Fibroblast of mammary gland (primary cell): ENCODE results near the gene ZMYND11.
"Not testable (repeated sequence)": the region's sequence is repeated elsewhere in the genome, so short reads cannot be mapped to it uniquely, and the experiment has no call there.

Source experiments
- DNase-seq: peaks from one replicate; pipeline ENCODE4 v3.0.0-alpha.2; 2010; ENCODE audit warnings: low read depth
- H3K4me3 ChIP-seq: 2 replicates; pipeline ENCODE4 v1.5.1; 2011; ENCODE audit warnings: low read depth, mild to moderate bottlenecking, low read length, moderate library complexity; ENCODE audit not compliant: control insufficient read depth
- CTCF ChIP-seq: conservative IDR thresholded peaks from 2 replicates; pipeline ENCODE4 v1.5.1; 2011; ENCODE audit warnings: low read depth, low read length, inconsistent platforms; ENCODE audit not compliant: control insufficient read depth, insufficient read depth

Gene ZMYND11

GRCh38 chr10:290026-290725 is 154.9 kb downstream of the ZMYND11 start:
- no peak overlapping the region for H3K4me3 ChIP-seq
- DNase-seq = peak; percentile 89

GRCh38 chr10:293636-294035 is 158.4 kb downstream of the ZMYND11 start:
- H3K4me3 ChIP-seq = no peak overlapping the region
- TF ChIP-seq CTCF = no peak
- DNase-seq = no peak

More at GRCh38 chr10:290026-290725, 154.9 kb downstream of the ZMYND11 start:
- no peak for TF ChIP-seq CTCF

- peak; percentile 65 for DNase-seq
- H3K4me3 ChIP-seq = peak overlapping the region; percentile 8
These were observed 162.3 kb downstream of the ZMYND11 start for GRCh38 chr10:297567-297966.

GRCh38 chr10:298033-298432 is 162.8 kb downstream of the ZMYND11 start:
- DNase-seq = no peak
- no peak overlapping the region for H3K4me3 ChIP-seq

More at GRCh38 chr10:297567-297966, 162.3 kb downstream of the ZMYND11 start:
- no peak for TF ChIP-seq CTCF

GRCh38 chr10:299512-299911 is 164.3 kb downstream of the ZMYND11 start:
- H3K4me3 ChIP-seq = no peak overlapping the region
- DNase-seq = no peak
- no peak for TF ChIP-seq CTCF

More at GRCh38 chr10:298033-298432, 162.8 kb downstream of the ZMYND11 start:
- no peak for TF ChIP-seq CTCF

GRCh38 chr10:299969-300368 is 164.7 kb downstream of the ZMYND11 start:
- no peak overlapping the region for H3K4me3 ChIP-seq
- TF ChIP-seq CTCF = no peak
- DNase-seq = no peak

GRCh38 chr10:300580-300979 is 165.3 kb downstream of the ZMYND11 start:
- DNase-seq, H3K4me3 ChIP-seq: not testable (repeated sequence)
